Activated CD4-positive, alpha-beta T cell treated with anti-CD3 and anti-CD28 coated beads for 24 hours (primary cell): ENCODE results near the gene ACTA2.

Source experiments
- DNase-seq, 2 donors: peaks; one replicate each; pipeline ENCODE4 v3.0.0-alpha.2; 2020; ENCODE audit warnings: low read depth in 2 of 2

ACTA2 gene

GRCh38 chr10:88981435-88981834 is 28.9 kb upstream of the ACTA2 start:
- no peak for DNase-seq

GRCh38 chr10:88980800-88981199 is 28.2 kb upstream of the ACTA2 start:
- DNase-seq: no peak

GRCh38 chr10:88980247-88980646 is 27.7 kb upstream of the ACTA2 start:
- no peak for DNase-seq

GRCh38 chr10:88979603-88980002 is 27.0 kb upstream of the ACTA2 start:
- DNase-seq: no peak

GRCh38 chr10:88979153-88979562 is 26.6 kb upstream of the ACTA2 start:
- DNase-seq: no peak

GRCh38 chr10:88978463-88978862 is 25.9 kb upstream of the ACTA2 start:
- no peak for DNase-seq

- DNase-seq: no peak
Observed at GRCh38 chr10:88975377-88975720, 22.8 kb upstream of the ACTA2 start.

- DNase-seq: no peak
Observed at GRCh38 chr10:88974446-88975376, 22.1 kb upstream of the ACTA2 start.

GRCh38 chr10:88974012-88974411 is 21.4 kb upstream of the ACTA2 start:
- DNase-seq: no peak

GRCh38 chr10:88971221-88972061 is 18.9 kb upstream of the ACTA2 start:
- DNase-seq: no peak

- DNase-seq: no peak
Observed at GRCh38 chr10:88968391-88968790, 15.8 kb upstream of the ACTA2 start.

GRCh38 chr10:88966797-88967196 is 14.2 kb upstream of the ACTA2 start:
- no peak for DNase-seq

- DNase-seq: no peak
Observed at GRCh38 chr10:88964869-88965415, 12.4 kb upstream of the ACTA2 start.

- no peak for DNase-seq
Observed at GRCh38 chr10:88964360-88964759, 11.8 kb upstream of the ACTA2 start.

GRCh38 chr10:88963318-88963717 is 10.7 kb upstream of the ACTA2 start:
- DNase-seq: no peak

- DNase-seq: no peak
Observed at GRCh38 chr10:88962336-88962735, 9.8 kb upstream of the ACTA2 start.

- no peak for DNase-seq
Observed at GRCh38 chr10:88961266-88961665, 8.7 kb upstream of the ACTA2 start.

- no peak for DNase-seq
Observed at GRCh38 chr10:88960802-88961201, 8.2 kb upstream of the ACTA2 start.

- DNase-seq: no peak
Observed at GRCh38 chr10:88958721-88959120, 6.1 kb upstream of the ACTA2 start.

- no peak for DNase-seq
Observed at GRCh38 chr10:88957381-88957780, 4.8 kb upstream of the ACTA2 start.

- DNase-seq: no peak
Observed at GRCh38 chr10:88954458-88955083, 2.0 kb upstream of the ACTA2 start.

- no peak for DNase-seq
Observed at GRCh38 chr10:88953662-88954061, 1.1 kb upstream of the ACTA2 start.
